Medulla oblongata (tissue), 1 donor: Measurements from ENCODE around the gene PCDHGA6.

Experiments
- DNase-seq: peaks from one replicate; pipeline ENCODE4 v3.0.0-alpha.2; 2015; ENCODE audit errors: extremely low spot score

PCDHGA6 gene

GRCh38 chr5:141419074-141419880, 45.6 kb downstream of the PCDHGA6 start:
- DNase-seq = no peak

GRCh38 chr5:141420855-141421488, 47.3 kb downstream of the PCDHGA6 start, which contains the start of gene PCDHGA11:
Gene PCDHGA11 (plus strand): TSS chr5:141421051. CDS start chr5:141421228, 177 bp downstream.
- peak; percentile 30 for DNase-seq

DNA sequence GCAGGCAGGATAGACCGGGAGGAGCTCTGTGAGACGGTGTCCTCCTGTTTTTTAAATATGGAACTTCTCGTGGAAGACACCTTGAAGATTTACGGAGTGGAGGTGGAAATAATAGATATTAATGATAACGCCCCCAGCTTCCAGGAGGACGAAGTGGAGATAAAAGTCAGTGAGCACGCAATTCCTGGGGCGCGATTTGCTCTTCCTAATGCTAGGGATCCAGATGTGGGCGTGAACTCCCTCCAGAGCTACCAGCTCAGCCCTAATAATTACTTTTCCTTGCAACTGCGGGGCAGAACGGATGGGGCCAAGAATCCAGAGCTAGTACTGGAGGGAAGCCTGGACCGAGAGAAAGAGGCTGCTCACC, 47.8 kb downstream of the PCDHGA6 start:
- no peak for DNase-seq

- no peak for DNase-seq
Observed at GRCh38 chr5:141422742-141423291, 49.1 kb downstream of the PCDHGA6 start.

DNA sequence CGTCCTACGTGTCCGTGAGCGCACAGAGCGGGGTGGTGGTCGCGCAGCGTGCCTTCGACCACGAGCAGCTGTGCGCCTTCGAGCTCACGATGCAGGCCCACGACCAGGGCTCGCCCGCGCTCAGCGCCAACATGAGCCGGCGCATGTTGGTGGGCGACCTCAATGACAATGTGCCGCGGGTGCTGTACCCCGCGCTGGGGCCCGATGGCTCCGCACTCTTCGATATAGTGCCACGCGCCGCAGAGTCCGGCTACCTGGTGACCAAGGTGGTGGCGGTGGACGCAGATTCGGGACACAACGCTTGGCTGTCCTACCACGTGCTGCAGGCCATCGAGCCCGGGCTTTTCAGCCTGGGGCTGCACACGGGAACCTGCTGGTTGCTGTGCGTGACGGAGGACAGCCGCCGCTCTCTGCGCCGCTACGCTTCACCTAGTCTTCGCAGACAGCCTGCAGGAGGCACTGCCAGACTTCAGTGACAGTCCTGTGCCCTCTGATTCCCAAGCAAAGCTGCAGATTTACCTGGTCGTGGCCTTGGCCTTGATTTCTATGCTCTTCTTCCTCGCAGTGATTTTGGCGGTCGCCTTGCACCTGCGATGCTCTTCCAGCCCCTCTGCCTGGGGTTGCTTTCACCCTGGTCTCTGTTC, 54.2 kb downstream of the PCDHGA6 start:
- DNase-seq = no peak
